Right hindlimb (tissue), 1 donor: ENCODE data around the gene NLGN4Y.
"Not testable (repeated sequence)": the region's sequence is repeated elsewhere in the genome, so short reads cannot be mapped to it uniquely, and the experiment has no call there.

ENCODE experiments used
- DNase-seq: peaks from one replicate; pipeline ENCODE4 v3.0.0-alpha.2; 2018

Gene NLGN4Y

GRCh38 chrY:14860448-14860847 lies 336.1 kb downstream of the NLGN4Y start:
- no peak for DNase-seq

GRCh38 chrY:14861033-14861432 lies 336.7 kb downstream of the NLGN4Y start:
- DNase-seq = not testable (repeated sequence)

- DNase-seq = no peak
Measured at GRCh38 chrY:14871971-14872370, 347.6 kb downstream of the NLGN4Y start.
